Muscle of leg (tissue), 11 donors: Measurements from ENCODE around the gene RNF31. TPM values are rescaled to one million over a fixed set of nuclear protein-coding genes. Genes with fewer than 3 reads are reported as not detected.

Experiments
- DNase-seq: peaks from one replicate; pipeline ENCODE4 v3.0.0; 2013
- H3K27ac ChIP-seq: one replicate; pipeline ENCODE4 v1.5.1; 2013; ENCODE audit warnings: mild to moderate bottlenecking, low read length, control low read depth
- H3K27me3 ChIP-seq: one replicate; pipeline ENCODE4 v1.6.1; 2013; ENCODE audit warnings: low read length; ENCODE audit not compliant: control insufficient read depth, insufficient read depth
- H3K36me3 ChIP-seq: one replicate; pipeline ENCODE4 v1.6.1; 2013; ENCODE audit warnings: low read length; ENCODE audit not compliant: control insufficient read depth, insufficient read depth
- H3K4me1 ChIP-seq: one replicate; pipeline ENCODE4 v1.6.1; 2013; ENCODE audit warnings: low read length; ENCODE audit not compliant: control insufficient read depth, insufficient read depth
- H3K4me3 ChIP-seq: one replicate; pipeline ENCODE4 v1.5.1; 2013; ENCODE audit warnings: low read length, control low read depth
- H3K9me3 ChIP-seq: replicated peaks from 2 replicates; pipeline ENCODE4 v1.6.1; 2013; ENCODE audit warnings: low read depth, low read length; ENCODE audit not compliant: control insufficient read depth
- WGBS: methylation state at CpG from one replicate; pipeline ENCODE4 v1.1.5; 2013; ENCODE audit warnings: missing lambda C conversion rate; ENCODE audit not compliant: insufficient coverage; 5-methylcytosine and 5-hydroxymethylcytosine counted together
- polyA plus RNA-seq, 8 donors: library from polyadenylated mRNA; unstranded; fragments of 120-200 nt; gene quantifications; one replicate each; pipeline versions ENCODE4 v1.2.1 to v1.2.3, GENCODE V29; 2013; ENCODE audit warnings: inconsistent platforms in 1 of 8, low replicate concordance in 1 of 8; ENCODE audit not compliant: insufficient read length in 8 of 8, insufficient read depth in 1 of 8
- total RNA-seq: library from RNA; stranded (reverse); fragments of 120-200 nt; gene quantifications from one replicate; pipeline ENCODE4 v1.2.4, GENCODE V29; 2013

RNF31 gene
- total and polyA plus RNA-seq, 9 donors = 27.3 to 37.0 (median 36.1) TPM

- Histone ChIP-seq H3K27me3 (no peaks in the 10 kb centered on the region), H3K4me1 (peaks cover 16% of the 10 kb centered on the region), H3K27ac (no peak overlapping the region), H3K9me3 (no peaks in the 10 kb centered on the region), H3K4me3 (no peak overlapping the region), H3K36me3 (peaks cover 45% of the 10 kb centered on the region)
- no peak for DNase-seq
- 54% methylated on average over 19 of the region's 20 CpGs for WGBS
Measured at GRCh38 chr14:24172871-24173281, 25.6 kb downstream of the RNF31 start.

- Histone ChIP-seq H3K9me3 (no peaks in the 10 kb centered on the region), H3K36me3 (peaks cover 64% of the 10 kb centered on the region), H3K4me1 (peaks cover 13% of the 10 kb centered on the region), H3K4me3 (no peak overlapping the region), H3K27ac (no peak overlapping the region), H3K27me3 (no peaks in the 10 kb centered on the region)
- WGBS = 89% methylated on average over 4 of the region's 5 CpGs
- DNase-seq = no peak
Measured at GRCh38 chr14:24176599-24176998, 29.3 kb downstream of the RNF31 start.

GRCh38 chr14:24177041-24177825, 29.9 kb downstream of the RNF31 start:
- no peaks in the 10 kb centered on the region for H3K27me3 ChIP-seq
- no peak overlapping the region for H3K27ac ChIP-seq
- peaks cover 71% of the 10 kb centered on the region for H3K36me3 ChIP-seq
- H3K4me1 ChIP-seq = peaks cover 7% of the 10 kb centered on the region
- H3K9me3 ChIP-seq = no peaks in the 10 kb centered on the region
- WGBS = 60% methylated on average over 1 of the region's 12 CpGs
- H3K4me3 ChIP-seq = no peak overlapping the region
- no peak for DNase-seq

GRCh38 chr14:24177891-24178290, 30.6 kb downstream of the RNF31 start:
- no peaks in the 10 kb centered on the region for H3K9me3 ChIP-seq
- 87% methylated on average over 7 of the region's 14 CpGs for WGBS
- H3K36me3 ChIP-seq = peaks cover 77% of the 10 kb centered on the region
- H3K27ac ChIP-seq = no peak overlapping the region
- H3K4me1 ChIP-seq = peaks cover 1% of the 10 kb centered on the region
- H3K27me3 ChIP-seq = no peaks in the 10 kb centered on the region
- H3K4me3 ChIP-seq = no peak overlapping the region
- no peak for DNase-seq

GRCh38 chr14:24178399-24179178, 31.3 kb downstream of the RNF31 start:
- H3K27me3 ChIP-seq = no peaks in the 10 kb centered on the region
- H3K9me3 ChIP-seq = no peaks in the 10 kb centered on the region
- H3K4me1 ChIP-seq = no peaks in the 10 kb centered on the region
- H3K36me3 ChIP-seq = peaks cover 81% of the 10 kb centered on the region
- H3K4me3 ChIP-seq = no peak overlapping the region
- DNase-seq = no peak
- H3K27ac ChIP-seq = no peak overlapping the region
- 94% methylated on average over 5 of the region's 12 CpGs for WGBS

GRCh38 chr14:24179294-24179960, 32.1 kb downstream of the RNF31 start:
- Histone ChIP-seq H3K36me3 (peaks cover 89% of the 10 kb centered on the region), H3K27ac (peak overlapping the region; percentile 59), H3K27me3 (no peaks in the 10 kb centered on the region), H3K4me1 (no peaks in the 10 kb centered on the region), H3K9me3 (no peaks in the 10 kb centered on the region), H3K4me3 (no peak overlapping the region)
- 84% methylated on average over 6 of the region's 14 CpGs for WGBS
- no peak for DNase-seq

- peak; percentile 65 for DNase-seq
- Histone ChIP-seq H3K4me1 (no peaks in the 10 kb centered on the region), H3K9me3 (no peaks in the 10 kb centered on the region), H3K36me3 (peaks cover 94% of the 10 kb centered on the region), H3K4me3 (no peak overlapping the region), H3K27me3 (no peaks in the 10 kb centered on the region), H3K27ac (peak overlapping the region; percentile 59)
- WGBS = 53% methylated on average over 13 of the region's 18 CpGs
Measured at GRCh38 chr14:24179961-24180796, 32.9 kb downstream of the RNF31 start.

GRCh38 chr14:24181371-24182077, 34.2 kb downstream of the RNF31 start:
- no peak for DNase-seq
- Histone ChIP-seq H3K27ac (no peak overlapping the region), H3K4me1 (no peaks in the 10 kb centered on the region), H3K36me3 (peaks cover 97% of the 10 kb centered on the region), H3K4me3 (no peak overlapping the region), H3K27me3 (no peaks in the 10 kb centered on the region), H3K9me3 (no peaks in the 10 kb centered on the region)
- 87% methylated on average over 19 of the region's 19 CpGs for WGBS

GRCh38 chr14:24182110-24182882, 35.0 kb downstream of the RNF31 start:
- H3K4me3 ChIP-seq = no peak overlapping the region
- DNase-seq = no peak
- peaks cover 3% of the 10 kb centered on the region for H3K4me1 ChIP-seq
- no peaks in the 10 kb centered on the region for H3K27me3 ChIP-seq
- H3K27ac ChIP-seq = no peak overlapping the region
- peaks cover 97% of the 10 kb centered on the region for H3K36me3 ChIP-seq
- WGBS = 83% methylated on average over 9 of the region's 14 CpGs
- no peaks in the 10 kb centered on the region for H3K9me3 ChIP-seq
